HepG2 (cell line): ENCODE results near the gene MAP3K20. TPM values are rescaled to one million over a fixed set of nuclear protein-coding genes. Genes with fewer than 3 reads are reported as not detected.
A peak's percentile ranks its signal among the peaks of the same experiment; 100 is the strongest.

Experiments used
- ATAC-seq: fragments of 200-7000 bp; cut with Tn5 transposase; 3 replicates; pipeline ENCODE4 v1.9.1; 2020; ENCODE audit warnings: mild to moderate bottlenecking, moderate library complexity
- BruUV-seq: library from RNA; stranded (reverse); fragments of 400-500 nt; replicated peaks from 2 replicates; lab custom pipeline; 2021; lab: Mats Ljungman, UMichigan
- CTCF ChIA-PET: fragments of 300-600 bp; formaldehyde crosslinking; extraction: SDS; loops from one replicate; lab custom pipeline; 2021; ENCODE audit warnings: low total read pairs, inconsistent platforms, low intra/inter-chr PET ratio; lab: Yijun Ruan, JAX
- POLR2A ChIA-PET: fragments of 350-600 bp; sonication (Branson Sonifier 250); formaldehyde crosslinking; loops from one replicate; lab custom pipeline; 2020; ENCODE audit warnings: antibody characterized with exemption, inconsistent platforms; lab: Yijun Ruan, JAX
- DNase-seq: peaks from one replicate; pipeline ENCODE4 v3.0.0-alpha.2; 2015; ENCODE audit warnings: low spot score
- FAIRE-seq: peaks from 3 replicates; lab custom pipeline; 2011; peaks lifted over from hg19 to GRCh38; lab: Jason Lieb, UNC
- H2AFZ ChIP-seq: one replicate; pipeline ENCODE4 v1.6.1; 2011; ENCODE audit warnings: low read length, inconsistent platforms
- H3K27ac ChIP-seq: fragments of 300-600 bp; 3 replicates; pipeline ENCODE4 v1.8.0; 2011; ENCODE audit warnings: mixed run types, mild to moderate bottlenecking, mixed read lengths, low read length, inconsistent platforms; ENCODE audit not compliant: insufficient read depth; ENCODE audit errors: extremely low read length
- H3K27me3 ChIP-seq, 2 experiments: fragments of 200-600 bp in 1 of 2; 2 replicates in 1 of 2; 3 replicates in 1 of 2; pipeline versions ENCODE4 v1.6.0 to v1.8.0; 2011; ENCODE audit warnings: low read length in 2 of 2, mild to moderate bottlenecking in 2 of 2, moderate library complexity in 2 of 2, inconsistent platforms in 1 of 2; ENCODE audit not compliant: insufficient read depth in 2 of 2, control insufficient read depth in 1 of 2
- H3K36me3 ChIP-seq, 2 experiments: fragments of 200-600 bp in 1 of 2; replicated peaks in 1 of 2; 2 replicates in 1 of 2; 3 replicates in 1 of 2; pipeline versions ENCODE4 v1.5.1 to v1.8.0; 2011; ENCODE audit warnings: low read length in 2 of 2, inconsistent platforms in 1 of 2; ENCODE audit not compliant: insufficient read depth in 2 of 2, control insufficient read depth in 1 of 2
- H3K4me1 ChIP-seq: 2 replicates; pipeline ENCODE4 v1.5.1; 2012; ENCODE audit warnings: low read length, inconsistent platforms; ENCODE audit not compliant: insufficient read depth
- H3K4me2 ChIP-seq: 2 replicates; pipeline ENCODE4 v1.6.0; 2011; ENCODE audit warnings: low read depth, low read length, inconsistent platforms
- H3K4me3 ChIP-seq, 3 experiments: fragments of 200-600 bp in 1 of 3; sonication (generic), shearing (Covaris generic) in 1 of 3; replicated peaks in 1 of 3; 2 replicates each; pipeline ENCODE4 v1.5.1; 2011 to 2016; ENCODE audit warnings: low read length in 3 of 3, inconsistent platforms in 2 of 3, low read depth in 2 of 3, mild to moderate bottlenecking in 2 of 3, control low read depth in 1 of 3, mixed read lengths in 1 of 3; ENCODE audit not compliant: insufficient read depth in 1 of 3
- H3K79me2 ChIP-seq: one replicate; pipeline ENCODE4 v1.6.1; 2011; ENCODE audit warnings: low read length, inconsistent platforms; ENCODE audit not compliant: insufficient read depth
- H3K9ac ChIP-seq: 2 replicates; pipeline ENCODE4 v1.6.0; 2011; ENCODE audit warnings: mild to moderate bottlenecking, low read depth, low read length, inconsistent platforms; ENCODE audit not compliant: insufficient read depth
- H3K9me3 ChIP-seq: 2 replicates; pipeline ENCODE4 v1.5.1; 2012; ENCODE audit warnings: mild to moderate bottlenecking, low read length
- H4K20me1 ChIP-seq: 2 replicates; pipeline ENCODE4 v1.6.0; 2011; ENCODE audit warnings: inconsistent platforms, mild to moderate bottlenecking, low read length, moderate library complexity; ENCODE audit not compliant: insufficient read depth
- CBX1 ChIP-seq: IDR thresholded peaks from one replicate; pipeline ENCODE4 v1.6.1; 2016; ENCODE audit warnings: antibody characterized with exemption, low read depth
- CEBPB ChIP-seq: IDR thresholded peaks from 2 replicates; pipeline ENCODE4 v1.6.1; 2011; ENCODE audit warnings: low read depth, low read length, improper control_type of control experiment, borderline replicate concordance
- GTF3A ChIP-seq: sonication (generic); formaldehyde crosslinking; conservative IDR thresholded peaks from 2 replicates; pipeline ENCODE4 v1.4.0; 2020; ENCODE audit warnings: mild to moderate bottlenecking, missing genetic modification reagents
- JDP2 ChIP-seq: sonication (generic); formaldehyde crosslinking; IDR thresholded peaks from 2 replicates; pipeline ENCODE4 v1.8.1; 2022; ENCODE audit warnings: missing genetic modification reagents, borderline replicate concordance
- KDM6A ChIP-seq: IDR thresholded peaks from 2 replicates; pipeline ENCODE4 v1.6.1; 2016; ENCODE audit warnings: low read depth
- MAFF ChIP-seq: IDR thresholded peaks from 2 replicates; pipeline ENCODE4 v1.6.1; 2011; ENCODE audit warnings: low read depth, low read length, improper control_type of control experiment
- MAFK ChIP-seq, 2 experiments: IDR thresholded peaks in 1 of 2; conservative IDR thresholded peaks in 1 of 2; 2 replicates each; pipeline ENCODE4 v1.6.1; 2011; ENCODE audit warnings: improper control_type of control experiment in 2 of 2, low read length in 2 of 2
- PHF21A ChIP-seq: sonication (generic); formaldehyde crosslinking; IDR thresholded peaks from 2 replicates; pipeline ENCODE4 v1.5.0; 2020; ENCODE audit warnings: mild to moderate bottlenecking, missing genetic modification reagents
- ZNF577 ChIP-seq: sonication (generic); formaldehyde crosslinking; IDR thresholded peaks from 2 replicates; pipeline ENCODE4 v1.4.0; 2020; ENCODE audit warnings: mild to moderate bottlenecking, low read depth, missing genetic modification reagents, borderline replicate concordance
- WGBS: methylation state at CpG from one replicate; pipeline ENCODE4 v1.1.6; 2017; ENCODE audit warnings: low lambda C conversion rate; 5-methylcytosine and 5-hydroxymethylcytosine counted together
- in situ Hi-C: cut with HindIII; loops from 2 replicates; pipeline ENCODE4 v1.10.0; 2017; ENCODE audit warnings: low pct_unique_long_range_greater_than_20kb; ENCODE audit not compliant: extremely low pct_ligation_motif_present
- intact Hi-C: fragments of 100-400 bp; cut with micrococcal nuclease; formaldehyde crosslinking; loops from one replicate; pipeline ENCODE4 v1.10.0; 2022; ENCODE audit not compliant: unreplicated experiment
- polyA plus RNA-seq, 8 experiments: library from polyadenylated mRNA; depleted of rRNA in 3 of 8; stranded (reverse) in 7 of 8; unstranded in 1 of 8; fragments of >200 nt; fragmentation: Illumina TruSeq in 4 of 8; extraction: Trizol in 4 of 8; gene quantifications; 2 replicates each; pipeline versions ENCODE4 v1.2.1 to v1.2.3, GENCODE V29; 2011 to 2016; ENCODE audit warnings: low read depth in 4 of 8, missing spikeins in 1 of 8, mixed read lengths in 1 of 8; ENCODE audit not compliant: insufficient read depth in 1 of 8
- total RNA-seq, 5 experiments: library from RNA; depleted of rRNA; stranded (reverse); fragments of >200 nt; fragmentation: Illumina TruSeq; extraction: Trizol; gene quantifications; 2 replicates each; pipeline ENCODE4 v1.2.3, GENCODE V29; 2016; ENCODE audit warnings: low read depth in 1 of 5
- TF ChIP-seq, protein P1 (sequence below): sonication (generic); formaldehyde crosslinking; IDR thresholded peaks from 2 replicates; pipeline ENCODE4 v1.5.1; 2020; ENCODE audit warnings: missing genetic modification reagents, mild to moderate bottlenecking, borderline replicate concordance
- TF ChIP-seq, protein P2 (sequence below): sonication (generic); formaldehyde crosslinking; IDR thresholded peaks from 2 replicates; pipeline ENCODE4 v1.4.0; 2020; ENCODE audit warnings: mild to moderate bottlenecking, missing genetic modification reagents

Gene MAP3K20
- total and polyA plus RNA-seq, 2 of the 13 experiments (the other 11 are each of a cell fraction or from before 2014, with no cell fraction given) = 5.2 to 13.5 TPM

DNA sequence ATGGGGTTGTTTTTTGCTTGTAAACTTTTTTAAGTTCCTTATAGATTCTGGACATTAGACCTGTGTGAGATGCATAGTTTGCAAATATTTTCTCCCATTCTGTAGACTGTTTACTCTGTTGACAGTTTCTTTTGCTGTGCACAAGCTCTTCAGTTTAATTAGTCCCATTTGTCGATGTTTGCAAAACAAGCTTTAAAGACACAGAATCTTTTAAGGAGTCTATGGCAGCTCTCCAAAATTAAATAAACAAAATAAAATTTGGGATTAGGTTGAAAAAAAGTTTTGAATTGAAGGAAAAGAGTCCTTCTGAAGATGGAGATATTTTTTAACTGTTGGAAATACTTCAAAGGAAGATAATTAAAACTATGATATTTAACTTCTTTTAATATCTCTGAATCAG lies 88.8 kb downstream of the MAP3K20 start:
- POLR2A ChIA-PET = no interaction called here
- no peaks in the 10 kb centered on the region for H3K9me3 ChIP-seq
- no peak overlapping the region for H3K27ac ChIP-seq
- H3K27me3 ChIP-seq = no peaks in the 10 kb centered on the region
- H3K4me2 ChIP-seq = no peak overlapping the region
- CTCF ChIA-PET = no interaction called here
- no peak for FAIRE-seq
- 80% methylated on average over 1 of the region's 1 CpG for WGBS
- in situ Hi-C loops = no loop called here
- no peaks in the 10 kb centered on the region for H3K79me2 ChIP-seq
- TF ChIP-seq PHF21A (CRISPR knock-in tag) (no peak), ZNF577 (CRISPR knock-in tag) (no peak), JDP2 (no peak), GTF3A (CRISPR knock-in tag) (no peak)
- TF ChIP-seq, protein P1, sequence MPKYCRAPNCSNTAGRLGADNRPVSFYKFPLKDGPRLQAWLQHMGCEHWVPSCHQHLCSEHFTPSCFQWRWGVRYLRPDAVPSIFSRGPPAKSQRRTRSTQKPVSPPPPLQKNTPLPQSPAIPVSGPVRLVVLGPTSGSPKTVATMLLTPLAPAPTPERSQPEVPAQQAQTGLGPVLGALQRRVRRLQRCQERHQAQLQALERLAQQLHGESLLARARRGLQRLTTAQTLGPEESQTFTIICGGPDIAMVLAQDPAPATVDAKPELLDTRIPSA (CRISPR knock-in tag) = no peak
- TF ChIP-seq, all 625 proteins: peak for 0
- Histone ChIP-seq H2AFZ (no peak overlapping the region), H3K9ac (no peak overlapping the region), H3K4me3 (no peak overlapping the region), H4K20me1 (no peaks in the 10 kb centered on the region), H3K4me1 (peaks cover 13% of the 10 kb centered on the region), H3K36me3 (no peaks in the 10 kb centered on the region)
- DNase-seq = no peak
- BruUV-seq = no TSS peak
- intact Hi-C loops = loop anchor here (1.0 kb wide), 1 partner anchor 192 kb away; no protein-coding TSS in a partner anchor
- ATAC-seq = no peak

DNA sequence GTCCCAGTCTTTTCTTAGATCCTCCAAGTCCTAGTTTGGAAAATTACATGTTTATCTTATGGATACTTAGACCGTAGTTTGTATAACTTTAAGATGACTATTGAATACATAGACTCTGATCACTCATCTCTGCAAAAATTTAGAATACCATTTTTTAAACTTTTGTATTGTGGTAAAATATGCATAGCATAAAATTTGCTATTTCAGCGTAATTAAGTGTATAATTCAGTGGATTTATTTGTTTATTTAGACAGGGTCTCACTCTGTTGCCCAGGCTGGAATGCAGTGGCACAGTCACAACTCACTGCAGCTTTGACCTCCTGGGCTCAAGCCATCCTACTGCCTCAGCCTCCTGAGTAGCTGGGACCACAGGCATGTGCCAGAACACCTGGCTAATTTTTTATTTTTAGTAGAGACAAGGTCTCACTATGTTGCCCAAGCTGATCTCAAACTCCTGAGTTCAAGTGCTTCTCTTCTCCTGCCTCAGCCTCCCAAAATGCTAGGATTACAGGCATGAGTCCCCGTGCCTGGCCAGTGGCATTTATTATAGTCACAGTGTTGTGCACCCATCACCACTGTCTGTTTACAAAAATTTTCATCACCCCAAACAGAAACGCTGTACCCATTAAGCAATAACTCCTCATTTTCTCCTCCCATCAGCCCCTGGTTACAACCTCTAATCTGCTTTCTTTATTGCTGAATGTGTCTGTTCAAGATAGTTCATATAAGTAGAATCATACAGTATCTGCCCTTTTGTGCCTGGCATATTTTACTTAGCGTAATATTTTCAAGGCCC lies 90.0 kb downstream of the MAP3K20 start:
- H3K27ac ChIP-seq = no peak overlapping the region
- peaks cover 12% of the 10 kb centered on the region for H3K4me1 ChIP-seq

More for the DNA sequence above, 90.0 kb downstream of the MAP3K20 start:
- ChIA-PET CTCF (no interaction called here), POLR2A (no interaction called here)
- no peak overlapping the region for H2AFZ ChIP-seq
- H3K79me2 ChIP-seq = no peaks in the 10 kb centered on the region
- H3K36me3 ChIP-seq = no peaks in the 10 kb centered on the region
- no TSS peak for BruUV-seq
- TF ChIP-seq CEBPB = 0 out of 2 replicates have a peak, but pooled peaks have one; percentile 30
- peak; percentile 52 to 73 for TF ChIP-seq MAFK (conservative IDR thresholded peaks at IDR 0.05 in 1 of 2, IDR thresholded peaks at IDR 0.05 in 1 of 2; ENCODE audit: low read length in 2 of 2)
- peak; percentile 47; the same call in 1 of the 2 replicates for TF ChIP-seq MAFF
- TF ChIP-seq KDM6A = no peak
- TF ChIP-seq JDP2 = no peak
- TF ChIP-seq, protein P2, sequence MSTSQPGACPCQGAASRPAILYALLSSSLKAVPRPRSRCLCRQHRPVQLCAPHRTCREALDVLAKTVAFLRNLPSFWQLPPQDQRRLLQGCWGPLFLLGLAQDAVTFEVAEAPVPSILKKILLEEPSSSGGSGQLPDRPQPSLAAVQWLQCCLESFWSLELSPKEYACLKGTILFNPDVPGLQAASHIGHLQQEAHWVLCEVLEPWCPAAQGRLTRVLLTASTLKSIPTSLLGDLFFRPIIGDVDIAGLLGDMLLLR (CRISPR knock-in tag) = no peak
- TF ChIP-seq CBX1 = no peak
- 85% methylated on average over 5 of the region's 5 CpGs for whole genome bisulfite sequencing
- no peaks in the 10 kb centered on the region for H3K27me3 ChIP-seq
- no peaks in the 10 kb centered on the region for H4K20me1 ChIP-seq
- intact Hi-C loops (no loop called here), in situ Hi-C loops (no loop called here)
- DNase-seq = no peak
- FAIRE-seq = no peak
- H3K9me3 ChIP-seq = no peaks in the 10 kb centered on the region
- no peak overlapping the region for H3K4me3 ChIP-seq
- H3K9ac ChIP-seq = no peak overlapping the region
- no peak for ATAC-seq
- no peak overlapping the region for H3K4me2 ChIP-seq
